C4-2B (cell line): ENCODE results near the gene CTNNA3.

Experiments
- ZFX ChIP-seq: fragments of 450-650 bp; IDR thresholded peaks from 2 replicates; pipeline ENCODE4 v1.6.1; 2017
- TF ChIP-seq, protein P1 (sequence below): fragments of 450-650 bp; conservative IDR thresholded peaks from 2 replicates; pipeline ENCODE4 v1.5.1; 2017; ENCODE audit warnings: mild to moderate bottlenecking

- TF ChIP-seq, protein P1, sequence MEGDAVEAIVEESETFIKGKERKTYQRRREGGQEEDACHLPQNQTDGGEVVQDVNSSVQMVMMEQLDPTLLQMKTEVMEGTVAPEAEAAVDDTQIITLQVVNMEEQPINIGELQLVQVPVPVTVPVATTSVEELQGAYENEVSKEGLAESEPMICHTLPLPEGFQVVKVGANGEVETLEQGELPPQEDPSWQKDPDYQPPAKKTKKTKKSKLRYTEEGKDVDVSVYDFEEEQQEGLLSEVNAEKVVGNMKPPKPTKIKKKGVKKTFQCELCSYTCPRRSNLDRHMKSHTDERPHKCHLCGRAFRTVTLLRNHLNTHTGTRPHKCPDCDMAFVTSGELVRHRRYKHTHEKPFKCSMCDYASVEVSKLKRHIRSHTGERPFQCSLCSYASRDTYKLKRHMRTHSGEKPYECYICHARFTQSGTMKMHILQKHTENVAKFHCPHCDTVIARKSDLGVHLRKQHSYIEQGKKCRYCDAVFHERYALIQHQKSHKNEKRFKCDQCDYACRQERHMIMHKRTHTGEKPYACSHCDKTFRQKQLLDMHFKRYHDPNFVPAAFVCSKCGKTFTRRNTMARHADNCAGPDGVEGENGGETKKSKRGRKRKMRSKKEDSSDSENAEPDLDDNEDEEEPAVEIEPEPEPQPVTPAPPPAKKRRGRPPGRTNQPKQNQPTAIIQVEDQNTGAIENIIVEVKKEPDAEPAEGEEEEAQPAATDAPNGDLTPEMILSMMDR, result no peak
- TF ChIP-seq ZFX, result no peak
Measured at GRCh38 chr10:66008221-66008620, 1687.8 kb downstream of the CTNNA3 start.
